Fibroblast of lung (primary cell): Measurements from ENCODE around the gene DOHH. TPM values are rescaled to one million over a fixed set of nuclear protein-coding genes. Genes with fewer than 3 reads are reported as not detected.

Experiments used
- DNase-seq, 2 donors: peaks; one replicate each; pipeline versions ENCODE4 v3.0.0 to v3.0.0-alpha.2; 2010; ENCODE audit warnings: low read depth in 2 of 2
- H2AFZ ChIP-seq: 2 replicates; pipeline ENCODE4 v1.5.1; 2012; ENCODE audit warnings: low read length, control low read depth, inconsistent platforms
- H3K27ac ChIP-seq: 2 replicates; pipeline ENCODE4 v1.5.1; 2011; ENCODE audit warnings: low read length, control low read depth; ENCODE audit not compliant: insufficient read depth
- H3K27me3 ChIP-seq: 2 replicates; pipeline ENCODE4 v1.5.1; 2011; ENCODE audit warnings: mild to moderate bottlenecking, low read length; ENCODE audit not compliant: control insufficient read depth, insufficient read depth
- H3K36me3 ChIP-seq: 2 replicates; pipeline ENCODE4 v1.5.1; 2011; ENCODE audit warnings: low read length; ENCODE audit not compliant: control insufficient read depth, insufficient read depth
- H3K4me1 ChIP-seq: 2 replicates; pipeline ENCODE4 v1.5.1; 2011; ENCODE audit warnings: low read length; ENCODE audit not compliant: control insufficient read depth, insufficient read depth; ENCODE audit errors: extremely low read depth
- H3K4me2 ChIP-seq: 2 replicates; pipeline ENCODE4 v1.5.1; 2011; ENCODE audit warnings: low read length, control low read depth; ENCODE audit not compliant: insufficient read depth; ENCODE audit errors: extremely low read depth
- H3K4me3 ChIP-seq, 4 experiments: fragments of 200-600 bp in 1 of 4; sonication (generic) in 1 of 4; replicated peaks in 1 of 4; 2 replicates each; pipeline ENCODE4 v1.5.1; 2011 to 2016; ENCODE audit warnings: low read length in 4 of 4, low read depth in 3 of 4, mild to moderate bottlenecking in 3 of 4, control low read depth in 2 of 4, inconsistent platforms in 1 of 4, mixed read lengths in 1 of 4; ENCODE audit not compliant: insufficient read depth in 1 of 4; ENCODE audit errors: control extremely low read depth in 1 of 4
- H3K79me2 ChIP-seq: 2 replicates; pipeline ENCODE4 v1.5.1; 2012; ENCODE audit warnings: mild to moderate bottlenecking, low read length, inconsistent platforms; ENCODE audit not compliant: control insufficient read depth, insufficient read depth
- H3K9ac ChIP-seq: 2 replicates; pipeline ENCODE4 v1.5.1; 2011; ENCODE audit warnings: mild to moderate bottlenecking, low read length, control low read depth; ENCODE audit not compliant: insufficient read depth
- H3K9me3 ChIP-seq: 2 replicates; pipeline ENCODE4 v1.5.1; 2012; ENCODE audit warnings: low read depth, low read length; ENCODE audit not compliant: control insufficient read depth, insufficient read depth
- H4K20me1 ChIP-seq: 2 replicates; pipeline ENCODE4 v1.5.1; 2011; ENCODE audit warnings: low read length; ENCODE audit not compliant: control insufficient read depth, insufficient read depth; ENCODE audit errors: extremely low read depth
- CTCF ChIP-seq, 2 donors: IDR thresholded peaks in 1 of 2; conservative IDR thresholded peaks in 1 of 2; 1 replicate in 1 of 2; 2 replicates in 1 of 2; pipeline ENCODE4 v1.5.1; 2011 to 2012; ENCODE audit warnings: low read length in 2 of 2, control low read depth in 1 of 2, inconsistent platforms in 1 of 2, low read depth in 1 of 2, mild to moderate bottlenecking in 1 of 2
- EZH2 ChIP-seq: IDR thresholded peaks from 2 replicates; pipeline ENCODE4 v1.5.1; 2012; ENCODE audit warnings: low read length, control low read depth, mild to moderate bottlenecking; ENCODE audit errors: missing control alignments
- polyA plus RNA-seq, 2 donors: library from polyadenylated mRNA; depleted of rRNA in 1 of 2; stranded (reverse) in 1 of 2; unstranded in 1 of 2; fragments of >200 nt; gene quantifications; 2 replicates each; pipeline ENCODE4 v1.2.1, GENCODE V29; 2011 to 2012; ENCODE audit warnings: missing spikeins in 1 of 2
- total RNA-seq: library from RNA; depleted of rRNA; stranded (reverse); fragments of >200 nt; gene quantifications from 2 replicates; pipeline ENCODE4 v1.2.1, GENCODE V29; 2014

DOHH gene
- total and polyA plus RNA-seq, 2 donors (not counting 1 experiment from before 2014, with no cell fraction given) = 4.1 to 10.1 TPM

- Histone ChIP-seq H3K27me3 (no peaks in the 10 kb centered on the region), H3K4me1 (no peaks in the 10 kb centered on the region), H3K9me3 (no peaks in the 10 kb centered on the region), H3K27ac (peak overlapping the region; percentile 86), H3K36me3 (peaks cover 14% of the 10 kb centered on the region), H2AFZ (peak overlapping the region; percentile 17), H4K20me1 (no peaks in the 10 kb centered on the region), H3K4me2 (peak overlapping the region; percentile 92), H3K9ac (peak overlapping the region; percentile 89), H3K4me3 (peak overlapping the region; percentile 74 to 93 (median 83)), H3K79me2 (peaks cover 53% of the 10 kb centered on the region)
- DNase-seq = no peak
- TF ChIP-seq EZH2 (no peak), CTCF (conservative IDR thresholded peaks at IDR 0.05 in 1 of 2, IDR thresholded peaks at IDR 0.05 in 1 of 2; ENCODE audit: low read depth in 1 of 2, low read length in 2 of 2) (no peak)
Measured at GRCh38 chr19:3506384-3507340, 6.2 kb upstream of the DOHH start.

- H2AFZ ChIP-seq = peak within 1 kb of the TSS; percentile 98
- no peaks in the 10 kb centered on the region for H4K20me1 ChIP-seq
- H3K4me3 ChIP-seq = peak within 1 kb of the TSS; percentile 82 to 93 (median 86)
- H3K4me2 ChIP-seq = peak within 1 kb of the TSS; percentile 98
- TF ChIP-seq EZH2 (no peak), CTCF (conservative IDR thresholded peaks at IDR 0.05 in 1 of 2, IDR thresholded peaks at IDR 0.05 in 1 of 2; ENCODE audit: low read depth in 1 of 2, low read length in 2 of 2) (no peak)
- H3K9me3 ChIP-seq = no peaks in the 10 kb centered on the region
- no peaks in the 10 kb centered on the region for H3K27me3 ChIP-seq
- peak within 1 kb of the TSS; percentile 90 for H3K27ac ChIP-seq
- DNase-seq = peak; percentile 97 to 98
- peaks cover 45% of the 10 kb centered on the region for H3K79me2 ChIP-seq
- H3K4me1 ChIP-seq = peaks cover 2% of the 10 kb centered on the region
- peaks cover 9% of the 10 kb centered on the region for H3K36me3 ChIP-seq
- peak within 1 kb of the TSS; percentile 89 for H3K9ac ChIP-seq
Measured at GRCh38 chr19:3505598-3506383, 5.3 kb upstream of the DOHH start, which contains the start of gene FZR1. TSS of gene FZR1 (plus strand) at chr19:3506311. CDS start at chr19:3522990, 16,679 bp downstream.

- H3K9ac ChIP-seq = no peak overlapping the region
- TF ChIP-seq EZH2 (no peak), CTCF (conservative IDR thresholded peaks at IDR 0.05 in 1 of 2, IDR thresholded peaks at IDR 0.05 in 1 of 2; ENCODE audit: low read depth in 1 of 2, low read length in 2 of 2) (no peak)
- H3K4me2 ChIP-seq = no peak overlapping the region
- no peaks in the 10 kb centered on the region for H3K9me3 ChIP-seq
- H3K79me2 ChIP-seq = peaks cover 41% of the 10 kb centered on the region
- H4K20me1 ChIP-seq = no peaks in the 10 kb centered on the region
- DNase-seq = no peak
- H3K36me3 ChIP-seq = peaks cover 6% of the 10 kb centered on the region
- peaks cover 5% of the 10 kb centered on the region for H3K4me1 ChIP-seq
- H3K27ac ChIP-seq = no peak overlapping the region
- no peaks in the 10 kb centered on the region for H3K27me3 ChIP-seq
- no peak overlapping the region for H2AFZ ChIP-seq
- H3K4me3 ChIP-seq = no peak overlapping the region
Measured at GRCh38 chr19:3504735-3505134, 4.3 kb upstream of the DOHH start.
